Stimulated activated naive CD8-positive, alpha-beta T cell treated with anti-CD3 and anti-CD28 coated beads, Interleukin-15, Interleukin-2, amounts not matched to agents 100 ng/mL and 50 ng/mL, for 24 hours (primary cell): Measurements from ENCODE around the gene ARHGAP30.
"Not testable (repeated sequence)": the region's sequence is repeated elsewhere in the genome, so short reads cannot be mapped to it uniquely, and the experiment has no call there.

Experiments
- H3K27ac Mint-ChIP-seq: one replicate; pipeline ENCODE4 v1.8.0; 2021; ENCODE audit warnings: mild to moderate bottlenecking, mixed read lengths
- H3K27me3 Mint-ChIP-seq: one replicate; pipeline ENCODE4 v1.8.0; 2021; ENCODE audit warnings: mixed read lengths
- H3K36me3 Mint-ChIP-seq: one replicate; pipeline ENCODE4 v1.8.0; 2021; ENCODE audit warnings: low read depth, mixed read lengths
- H3K4me1 Mint-ChIP-seq: one replicate; pipeline ENCODE4 v1.8.0; 2021; ENCODE audit warnings: low read depth, mixed read lengths
- H3K4me3 Mint-ChIP-seq: one replicate; pipeline ENCODE4 v1.8.0; 2021; ENCODE audit warnings: mild to moderate bottlenecking, mixed read lengths
- H3K9me3 Mint-ChIP-seq: one replicate; pipeline ENCODE4 v1.8.0; 2021; ENCODE audit warnings: mixed read lengths

ARHGAP30 gene

DNA sequence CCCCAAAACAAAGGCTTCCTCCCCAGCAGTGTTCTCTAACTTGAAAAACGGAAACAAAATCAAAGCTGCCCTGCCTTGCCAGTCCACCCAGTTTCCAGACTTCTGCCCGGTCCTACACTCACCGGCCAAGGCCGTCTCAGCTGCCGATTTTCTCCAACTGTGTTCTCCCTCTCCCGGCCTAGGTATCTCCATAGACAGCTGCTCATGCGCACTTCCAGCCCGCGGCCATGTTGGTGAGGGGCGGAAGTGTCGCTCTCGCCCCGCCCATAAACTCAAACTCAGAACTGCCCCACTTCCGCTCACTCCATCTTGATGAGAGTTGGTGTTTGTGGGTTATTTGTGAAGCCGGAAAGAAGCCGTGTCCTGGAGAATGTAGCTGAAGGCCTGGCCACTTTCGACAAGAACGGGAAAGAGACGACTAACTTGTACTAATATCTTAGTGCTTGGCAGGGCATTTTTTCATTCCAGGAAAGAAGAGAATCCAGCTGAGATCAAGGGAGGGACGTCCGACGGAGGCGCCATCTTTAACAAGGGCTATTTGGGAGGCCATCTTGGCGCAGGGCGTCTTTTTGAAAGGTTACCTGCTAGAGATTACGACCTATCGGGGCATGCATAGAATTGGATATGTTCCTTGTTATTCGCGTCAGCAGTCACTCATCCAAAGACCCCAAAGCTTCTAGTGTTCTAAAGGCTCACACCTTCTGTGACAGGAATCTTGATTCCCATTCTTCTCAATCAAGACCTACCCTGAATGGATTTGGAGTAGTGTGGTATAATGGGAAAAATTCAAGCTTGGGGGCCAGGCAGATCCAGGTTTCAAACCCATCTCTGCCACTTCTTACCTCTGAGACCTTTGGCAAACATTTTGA lies 23.7 kb downstream of the ARHGAP30 start, which contains the start of gene USF1:
TSS of gene USF1 (minus strand) at position 242 of the 869 bp plus-strand sequence. CDS start 2,702 bp downstream, outside the sequence.
- Mint-ChIP-seq H3K36me3 (peaks cover 60% of the 10 kb centered on the region), H3K27ac (peak within 1 kb of the TSS; percentile 96), H3K9me3 (no peaks in the 10 kb centered on the region), H3K27me3 (no peaks in the 10 kb centered on the region), H3K4me1 (peaks cover 41% of the 10 kb centered on the region), H3K4me3 (peak within 1 kb of the TSS; percentile 88)

GRCh38 chr1:161044908-161045735 lies 24.6 kb downstream of the ARHGAP30 start:
- no peaks in the 10 kb centered on the region for H3K9me3 Mint-ChIP-seq
- peak overlapping the region; percentile 96 for H3K27ac Mint-ChIP-seq
- peak overlapping the region; percentile 88 for H3K4me3 Mint-ChIP-seq
- H3K4me1 Mint-ChIP-seq = peaks cover 45% of the 10 kb centered on the region
- peaks cover 65% of the 10 kb centered on the region for H3K36me3 Mint-ChIP-seq
- no peaks in the 10 kb centered on the region for H3K27me3 Mint-ChIP-seq

GRCh38 chr1:161044535-161044907 lies 25.2 kb downstream of the ARHGAP30 start:
- Mint-ChIP-seq H3K9me3 (no peaks in the 10 kb centered on the region), H3K4me3 (peak overlapping the region; percentile 88), H3K27ac (peak overlapping the region; percentile 96), H3K27me3 (no peaks in the 10 kb centered on the region), H3K4me1 (peaks cover 51% of the 10 kb centered on the region), H3K36me3 (peaks cover 65% of the 10 kb centered on the region)

GRCh38 chr1:161039546-161039945 lies 30.1 kb downstream of the ARHGAP30 start:
- Mint-ChIP-seq H3K4me1 (peaks cover 63% of the 10 kb centered on the region), H3K27me3 (no peaks in the 10 kb centered on the region), H3K27ac (peak overlapping the region; percentile 86), H3K4me3 (peak overlapping the region; percentile 88), H3K36me3 (peaks cover 49% of the 10 kb centered on the region), H3K9me3 (no peaks in the 10 kb centered on the region)

GRCh38 chr1:161039154-161039545 lies 30.5 kb downstream of the ARHGAP30 start:
- H3K27me3 Mint-ChIP-seq = no peaks in the 10 kb centered on the region
- H3K4me3 Mint-ChIP-seq = peak overlapping the region; percentile 88
- H3K27ac Mint-ChIP-seq = peak overlapping the region; percentile 89
- H3K9me3 Mint-ChIP-seq = no peaks in the 10 kb centered on the region
- H3K4me1 Mint-ChIP-seq = peaks cover 62% of the 10 kb centered on the region
- H3K36me3 Mint-ChIP-seq = peaks cover 49% of the 10 kb centered on the region

DNA sequence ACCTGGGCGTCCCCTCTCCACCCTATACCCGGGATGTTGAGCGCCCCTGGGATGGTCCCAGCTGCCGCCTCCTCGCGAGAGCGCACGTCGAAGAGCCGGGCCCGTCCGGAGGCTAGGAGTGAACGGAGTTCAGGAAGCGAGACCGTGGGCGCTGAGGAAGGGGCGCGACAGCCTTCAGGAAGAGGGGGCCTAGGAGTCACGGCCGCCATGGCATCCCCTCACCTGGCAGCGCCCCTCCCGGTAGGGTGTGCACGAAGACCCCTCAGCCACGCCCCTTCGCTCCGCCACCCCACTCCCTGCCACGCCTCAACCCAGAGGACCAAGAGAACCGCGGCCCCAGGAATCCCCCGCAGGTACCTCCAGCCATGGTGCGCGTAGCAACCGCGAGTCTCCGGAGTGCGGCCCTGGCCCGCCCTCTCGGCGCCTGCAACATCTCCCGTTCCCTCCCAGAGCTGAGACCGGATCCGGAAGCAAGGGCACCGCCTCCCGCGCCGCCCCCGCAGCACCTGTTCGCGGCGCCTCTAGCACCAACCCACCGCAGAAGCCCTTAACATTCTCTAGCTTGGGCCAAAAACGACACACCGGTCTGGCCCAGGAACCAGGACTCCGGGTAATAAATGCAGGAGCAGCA lies 31.1 kb downstream of the ARHGAP30 start, which contains the start of gene TSTD1:
TSS of gene TSTD1 (minus strand) at position 442 of the 631 bp plus-strand sequence. CDS start at position 367, 75 bp downstream.
- Mint-ChIP-seq H3K9me3 (no peaks in the 10 kb centered on the region), H3K4me1 (peaks cover 64% of the 10 kb centered on the region), H3K27me3 (no peaks in the 10 kb centered on the region), H3K27ac (peak within 1 kb of the TSS; percentile 89), H3K36me3 (peaks cover 49% of the 10 kb centered on the region), H3K4me3 (peak within 1 kb of the TSS; percentile 88)

DNA sequence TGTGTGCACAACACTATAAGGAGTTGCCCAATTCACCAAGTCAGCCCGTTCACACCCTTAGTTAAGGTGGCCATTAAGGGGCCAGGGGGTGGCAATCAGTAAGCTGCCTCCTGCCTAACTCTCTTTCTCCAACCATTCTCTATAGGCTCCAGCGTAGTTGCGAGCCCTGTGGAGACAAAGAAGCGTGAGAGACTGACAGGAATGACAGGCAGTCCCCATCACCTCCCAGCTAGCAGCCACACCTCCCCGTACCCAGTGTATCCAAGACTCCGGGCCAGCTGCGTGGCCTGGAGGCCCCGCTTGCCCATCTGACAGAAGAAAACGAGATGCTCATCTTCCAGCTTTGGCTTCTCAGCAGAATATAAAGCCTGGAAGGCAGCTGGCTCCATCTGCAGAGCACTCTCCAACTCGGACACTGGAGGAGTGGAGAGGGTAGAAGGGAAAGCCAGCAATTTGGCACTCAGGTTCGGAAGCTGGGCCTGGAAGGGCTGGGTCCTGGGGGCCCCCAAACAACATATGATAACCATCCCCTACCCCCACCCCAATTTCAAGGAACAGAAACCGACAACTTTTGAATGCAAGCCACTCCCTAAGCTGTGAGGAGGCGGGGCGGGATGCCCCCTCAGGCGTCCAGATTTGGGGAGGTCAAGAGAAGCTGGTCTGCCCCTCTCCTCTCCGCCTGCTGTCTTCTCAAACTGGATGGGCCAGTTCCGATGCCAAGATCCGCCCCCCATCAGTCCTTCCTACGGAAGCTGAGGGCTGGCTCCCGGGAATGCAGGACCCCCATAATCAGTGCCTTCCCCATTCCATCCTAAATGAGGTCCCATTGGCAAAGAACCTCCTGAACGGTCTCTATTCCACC lies 31.8 kb downstream of the ARHGAP30 start:
- Mint-ChIP-seq H3K27ac (peak overlapping the region; percentile 89), H3K4me1 (peaks cover 72% of the 10 kb centered on the region), H3K9me3 (no peaks in the 10 kb centered on the region), H3K27me3 (no peaks in the 10 kb centered on the region), H3K4me3 (peak overlapping the region; percentile 88), H3K36me3 (peaks cover 50% of the 10 kb centered on the region)

DNA sequence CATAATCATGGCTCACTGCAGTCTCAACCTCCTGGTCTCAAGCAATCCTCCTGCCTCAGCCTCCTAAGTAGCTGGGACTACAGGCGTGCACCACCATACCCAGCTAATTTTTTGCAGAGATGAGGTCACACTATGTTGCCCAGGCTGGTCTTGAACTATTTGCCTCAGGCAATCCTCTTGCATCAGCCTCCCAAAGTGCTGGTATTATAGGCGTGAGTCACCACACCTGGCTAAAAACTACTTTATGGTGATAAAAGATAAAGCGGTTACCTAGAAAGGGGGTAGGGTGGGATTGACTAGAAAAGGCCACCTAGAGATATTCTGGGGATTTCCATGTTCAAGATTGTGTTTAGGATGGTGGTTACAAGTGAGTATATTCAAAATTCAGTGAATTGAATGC lies 35.9 kb downstream of the ARHGAP30 start:
- Mint-ChIP-seq H3K4me1 (peaks cover 65% of the 10 kb centered on the region), H3K27me3 (no peaks in the 10 kb centered on the region)

GRCh38 chr1:161032409-161032808 lies 37.3 kb downstream of the ARHGAP30 start:
- Mint-ChIP-seq H3K4me3 (peak overlapping the region; percentile 50), H3K4me1 (peaks cover 55% of the 10 kb centered on the region), H3K27me3 (no peaks in the 10 kb centered on the region), H3K36me3 (peaks cover 40% of the 10 kb centered on the region), H3K9me3 (no peaks in the 10 kb centered on the region), H3K27ac (peak overlapping the region; percentile 81)

More for the DNA sequence above, 35.9 kb downstream of the ARHGAP30 start:
- Mint-ChIP-seq H3K9me3 (no peaks in the 10 kb centered on the region), H3K36me3 (peaks cover 34% of the 10 kb centered on the region), H3K4me3 (no peak overlapping the region), H3K27ac (peak overlapping the region; percentile 49)

- H3K9me3 Mint-ChIP-seq = peaks cover 4% of the 10 kb centered on the region
- H3K4me1 Mint-ChIP-seq = peaks cover 55% of the 10 kb centered on the region
- no peak overlapping the region for H3K4me3 Mint-ChIP-seq
- H3K27me3 Mint-ChIP-seq = no peaks in the 10 kb centered on the region
- H3K27ac Mint-ChIP-seq = no peak overlapping the region
- peaks cover 42% of the 10 kb centered on the region for H3K36me3 Mint-ChIP-seq
Observed at GRCh38 chr1:161031874-161032273, 37.8 kb downstream of the ARHGAP30 start.

DNA sequence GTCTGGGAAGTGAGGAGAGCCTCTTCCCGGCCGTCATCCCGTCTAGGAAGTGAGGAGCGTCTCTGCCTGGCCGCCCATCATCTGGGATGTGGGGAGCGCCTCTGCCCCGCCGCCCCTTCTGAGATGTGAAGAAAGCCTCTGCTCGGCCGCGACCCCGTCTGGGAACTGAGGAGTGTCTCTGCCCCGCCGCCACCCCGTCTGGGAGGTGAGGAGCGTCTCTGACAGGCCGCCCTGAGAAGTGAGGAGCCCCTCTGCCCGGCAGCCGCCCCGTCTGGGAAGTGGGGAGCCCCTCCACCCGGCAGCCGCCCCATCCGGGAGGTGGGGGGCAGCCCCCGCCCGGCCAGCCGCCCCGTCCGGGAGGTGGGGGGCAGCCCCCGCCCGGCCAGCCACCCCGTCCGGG lies 40.2 kb downstream of the ARHGAP30 start:
- not testable (repeated sequence) for H3K4me3 Mint-ChIP-seq, H3K9me3 Mint-ChIP-seq, H3K27me3 Mint-ChIP-seq, H3K27ac Mint-ChIP-seq
- H3K4me1 Mint-ChIP-seq = peaks cover 40% of the 10 kb centered on the region
- peaks cover 41% of the 10 kb centered on the region for H3K36me3 Mint-ChIP-seq

DNA sequence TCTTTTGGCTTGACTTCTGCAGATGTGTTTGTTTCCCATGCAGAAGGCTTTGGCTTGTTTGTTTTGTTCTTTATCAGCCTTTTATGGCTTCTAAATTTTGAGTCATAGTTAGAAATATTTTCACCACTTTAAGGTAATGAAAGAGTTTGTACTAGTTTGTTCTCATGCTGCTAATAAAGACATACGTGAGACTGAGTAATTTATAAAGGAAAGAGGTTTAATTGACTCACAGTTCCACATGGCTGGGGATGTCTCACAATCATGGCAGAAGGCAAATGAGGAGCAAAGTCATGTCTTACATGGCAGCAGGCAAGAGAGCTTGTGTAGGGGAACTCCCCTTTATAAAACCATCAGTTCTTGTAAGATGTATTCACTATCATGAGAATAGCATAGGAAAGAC lies 42.7 kb downstream of the ARHGAP30 start:
- H3K27ac Mint-ChIP-seq = peak overlapping the region; percentile 50
- H3K4me3 Mint-ChIP-seq, H3K27me3 Mint-ChIP-seq, H3K9me3 Mint-ChIP-seq: not testable (repeated sequence)
- H3K36me3 Mint-ChIP-seq = peaks cover 36% of the 10 kb centered on the region
- H3K4me1 Mint-ChIP-seq = peaks cover 22% of the 10 kb centered on the region

DNA sequence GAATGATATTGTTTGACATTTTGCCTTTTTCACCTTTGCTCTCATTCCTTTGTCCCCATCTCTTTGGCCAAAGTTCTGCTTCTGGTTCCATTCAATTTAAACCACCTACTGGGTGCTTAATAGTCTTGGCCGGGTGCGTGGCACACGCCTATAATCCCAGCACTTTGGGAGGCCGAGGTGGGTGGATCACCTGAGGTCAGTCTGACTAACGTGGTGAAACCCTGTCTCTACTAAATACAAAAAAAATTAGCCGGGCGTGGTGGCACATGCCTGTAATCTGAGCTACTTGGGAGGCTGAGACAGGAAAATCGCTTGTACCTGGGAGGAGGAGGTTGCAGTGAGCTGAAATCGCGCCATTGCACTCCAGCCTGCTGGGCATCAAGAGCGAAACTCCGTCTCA lies 47.3 kb downstream of the ARHGAP30 start:
- H3K4me3 Mint-ChIP-seq, H3K27me3 Mint-ChIP-seq, H3K27ac Mint-ChIP-seq, H3K9me3 Mint-ChIP-seq: not testable (repeated sequence)
- H3K36me3 Mint-ChIP-seq = peaks cover 17% of the 10 kb centered on the region
- peaks cover 55% of the 10 kb centered on the region for H3K4me1 Mint-ChIP-seq

GRCh38 chr1:161021970-161022353 lies 47.7 kb downstream of the ARHGAP30 start:
- Mint-ChIP-seq H3K4me1 (peaks cover 53% of the 10 kb centered on the region), H3K27me3 (no peaks in the 10 kb centered on the region), H3K4me3 (peak overlapping the region; percentile 88), H3K27ac (no peak overlapping the region), H3K36me3 (peaks cover 12% of the 10 kb centered on the region), H3K9me3 (peaks cover 3% of the 10 kb centered on the region)
